Stimulated activated CD4-positive, alpha-beta T cell treated with anti-CD3 and anti-CD28 coated beads, Interleukin-15, amount 100 ng/mL, for 24 hours (primary cell): ENCODE data around the gene ADGRF5.
"Not testable (repeated sequence)": the region's sequence is repeated elsewhere in the genome, so short reads cannot be mapped to it uniquely, and the experiment has no call there.

Experiments
- DNase-seq: peaks from one replicate; pipeline ENCODE4 v3.0.0-alpha.2; 2020

ADGRF5 gene

GRCh38 chr6:46893648-46894047 is 28.1 kb downstream of the ADGRF5 start:
- DNase-seq, result no peak

DNA sequence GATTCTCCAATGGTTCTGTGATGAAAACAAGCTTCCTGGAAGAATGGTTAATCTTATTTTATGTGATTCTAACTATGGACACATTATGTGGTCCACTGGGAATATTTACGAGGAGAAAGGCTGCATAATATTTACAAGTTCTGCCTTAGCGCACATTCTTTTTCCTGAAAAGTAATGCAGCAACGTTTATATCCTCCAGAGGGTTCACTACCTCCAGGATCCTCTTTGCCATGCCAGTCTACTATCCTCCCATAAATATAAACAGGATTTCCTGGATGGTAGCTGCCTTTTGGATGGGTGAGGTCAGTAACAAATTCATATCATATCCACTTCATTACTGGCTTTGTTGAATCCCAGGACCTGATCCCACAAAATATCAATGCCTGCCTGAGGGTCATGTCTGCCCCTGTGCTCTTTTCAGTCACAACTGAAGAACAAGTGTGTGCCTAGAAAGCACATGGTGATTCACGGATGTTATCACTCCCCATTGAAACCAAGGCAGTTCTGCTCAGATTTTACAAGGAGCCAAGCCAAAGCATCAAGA is 30.4 kb downstream of the ADGRF5 start:
- DNase-seq, result no peak

DNA sequence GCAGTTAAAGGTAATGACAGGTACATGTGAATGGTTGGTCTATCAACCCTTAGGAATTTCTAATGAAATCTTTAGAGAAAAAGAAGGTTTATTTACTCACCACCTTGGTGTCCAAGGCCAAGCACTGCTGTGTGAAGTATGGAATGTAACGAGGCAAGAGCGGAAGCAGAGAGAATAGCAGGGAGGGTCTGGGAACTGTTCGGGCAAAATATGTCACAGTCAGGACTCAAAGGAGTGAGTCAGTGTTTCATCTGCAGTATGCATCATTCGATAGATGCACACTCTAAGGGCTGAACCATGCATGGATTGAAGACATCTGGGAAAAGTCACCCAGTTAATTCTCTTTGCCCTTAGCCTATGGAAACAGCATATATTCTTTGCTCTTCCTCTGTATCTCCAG is 33.2 kb downstream of the ADGRF5 start:
- no peak for DNase-seq

DNA sequence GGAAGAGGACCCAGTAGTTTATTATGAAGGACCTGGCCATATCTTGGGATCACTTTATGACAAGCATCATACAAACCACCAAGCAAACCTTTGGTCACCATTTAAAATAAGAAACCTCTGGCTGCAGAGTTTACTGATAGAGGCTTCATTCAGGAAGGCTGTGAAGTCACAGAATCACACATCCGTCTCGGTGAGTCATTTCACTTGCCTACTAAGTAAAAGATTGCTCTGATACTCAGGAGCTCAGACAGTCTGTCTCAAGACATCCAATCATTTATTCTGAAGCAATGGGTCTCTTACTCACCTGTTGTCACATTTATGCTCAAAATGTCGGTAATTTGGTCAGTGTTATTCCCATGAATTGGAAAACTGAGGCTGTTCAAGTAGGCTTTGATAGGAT is 33.7 kb downstream of the ADGRF5 start:
- DNase-seq, result no peak

GRCh38 chr6:46882645-46883044 is 39.1 kb downstream of the ADGRF5 start:
- no peak for DNase-seq

DNA sequence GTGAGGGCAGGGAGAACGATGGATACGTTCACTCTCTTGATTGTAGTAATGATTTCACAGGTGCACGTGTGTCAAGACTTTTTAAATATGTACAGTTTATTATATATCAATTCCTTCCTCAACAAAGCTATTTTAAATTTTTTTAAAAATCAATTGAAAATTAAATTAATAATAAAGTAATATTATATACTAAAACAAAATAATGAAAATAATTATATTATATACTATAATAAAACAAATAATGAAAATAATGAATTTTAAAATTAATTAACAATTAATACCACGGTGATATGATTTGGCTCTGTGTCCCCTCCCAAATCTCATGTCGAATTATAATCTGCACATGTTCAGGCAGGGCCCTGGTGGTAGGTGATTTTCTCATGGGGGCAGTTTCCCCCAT is 42.7 kb downstream of the ADGRF5 start:
- no peak for DNase-seq

- DNase-seq, result no peak
Measured at GRCh38 chr6:46876126-46876525, 45.6 kb downstream of the ADGRF5 start.

DNA sequence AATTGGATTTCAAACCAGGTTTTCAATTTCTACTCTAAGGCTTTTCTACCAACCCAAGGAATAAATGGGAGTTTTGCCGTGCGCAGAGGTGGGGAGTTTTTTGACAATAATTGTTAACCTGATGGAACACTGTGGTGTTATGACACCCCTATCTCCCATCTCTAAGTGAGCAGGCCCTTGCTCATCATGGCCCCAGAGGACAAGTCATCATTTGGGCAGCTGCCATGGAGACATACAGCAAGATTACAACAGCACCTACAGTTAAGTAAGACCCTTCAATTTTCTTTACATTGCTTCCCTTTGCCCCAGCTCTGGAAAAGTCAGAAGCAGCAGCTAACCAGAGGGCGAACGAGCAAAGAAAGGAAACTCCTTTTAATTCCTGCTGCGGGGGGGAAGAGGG is 54.3 kb downstream of the ADGRF5 start:
- DNase-seq, result no peak

DNA sequence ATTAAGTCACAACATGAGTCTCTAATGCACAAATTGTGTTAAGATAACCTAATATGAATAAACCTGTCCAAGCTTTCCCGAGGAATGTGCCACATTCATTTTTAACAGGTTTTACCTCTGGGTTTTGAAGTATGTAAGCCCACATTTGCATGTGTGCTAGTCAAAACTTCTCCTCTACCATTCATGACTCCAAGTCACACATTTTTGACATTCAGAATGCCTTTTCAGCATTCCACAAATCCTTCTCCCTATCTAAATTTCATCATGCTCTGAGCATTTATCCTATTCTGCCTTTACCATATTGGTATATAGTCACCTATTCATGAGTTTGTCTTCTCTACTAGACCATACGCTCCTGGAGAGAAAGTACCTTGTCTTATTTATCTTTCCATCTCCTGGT is 56.5 kb downstream of the ADGRF5 start:
- DNase-seq, result no peak

DNA sequence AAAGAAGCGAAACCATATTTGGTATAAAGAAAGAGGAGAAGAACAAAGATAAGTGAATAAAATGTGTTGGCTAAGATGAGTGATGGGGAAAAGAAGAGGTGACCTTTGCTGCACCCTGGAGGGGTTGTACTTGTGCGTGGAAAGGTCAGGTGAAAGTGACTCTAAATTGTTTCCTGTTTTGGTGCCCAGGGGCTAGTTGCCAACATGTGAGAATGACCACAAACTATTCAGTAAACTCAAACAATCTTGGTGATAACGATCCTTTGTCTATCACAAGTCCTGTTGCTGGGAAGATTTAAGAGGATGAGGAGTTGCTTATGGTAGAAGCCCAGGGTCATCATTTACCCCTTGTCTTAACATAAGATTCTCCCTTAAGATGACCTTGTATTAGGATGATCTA is 57.9 kb downstream of the ADGRF5 start:
- DNase-seq, result no peak

GRCh38 chr6:46862381-46862780 is 59.4 kb downstream of the ADGRF5 start:
- peak; percentile 4 for DNase-seq

DNA sequence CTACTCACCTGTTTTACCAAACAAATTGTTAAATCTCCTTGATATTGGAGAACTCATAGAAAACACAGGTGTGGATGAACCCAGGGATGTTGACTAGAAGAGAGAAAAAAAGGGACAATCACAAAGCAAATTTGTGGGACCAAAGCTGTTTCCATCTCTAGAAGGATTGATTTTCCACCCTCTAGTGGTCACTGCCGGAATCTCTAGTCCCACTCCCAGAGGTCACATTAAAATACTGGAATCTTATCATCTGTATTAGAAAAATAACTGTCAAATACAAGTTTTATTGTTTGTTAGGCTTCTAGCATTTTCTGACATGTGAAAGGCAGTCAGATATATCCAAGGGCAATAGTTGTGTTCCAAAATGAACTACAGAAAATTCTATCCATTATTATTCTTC is 65.8 kb downstream of the ADGRF5 start:
- peak; percentile 48 for DNase-seq

DNA sequence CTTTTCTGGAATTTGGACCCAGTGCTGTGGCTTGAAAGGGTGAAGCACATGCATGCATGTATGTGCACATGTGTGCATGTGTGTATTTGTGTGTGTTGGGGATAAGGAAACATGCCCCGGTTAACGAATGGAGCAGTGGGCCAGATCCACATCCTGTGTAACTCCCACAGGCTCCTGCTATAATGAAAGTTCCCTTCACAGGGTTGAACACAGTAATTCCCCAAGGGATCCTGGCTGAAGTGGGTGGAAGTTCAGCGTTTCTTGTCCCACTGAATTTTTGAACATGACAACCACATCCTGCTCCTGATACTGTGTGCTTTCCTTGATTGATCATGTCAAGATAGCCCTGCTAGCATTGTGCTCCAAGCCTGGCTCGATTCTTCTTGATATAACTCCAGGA is 70.2 kb downstream of the ADGRF5 start:
- not testable (repeated sequence) for DNase-seq

DNA sequence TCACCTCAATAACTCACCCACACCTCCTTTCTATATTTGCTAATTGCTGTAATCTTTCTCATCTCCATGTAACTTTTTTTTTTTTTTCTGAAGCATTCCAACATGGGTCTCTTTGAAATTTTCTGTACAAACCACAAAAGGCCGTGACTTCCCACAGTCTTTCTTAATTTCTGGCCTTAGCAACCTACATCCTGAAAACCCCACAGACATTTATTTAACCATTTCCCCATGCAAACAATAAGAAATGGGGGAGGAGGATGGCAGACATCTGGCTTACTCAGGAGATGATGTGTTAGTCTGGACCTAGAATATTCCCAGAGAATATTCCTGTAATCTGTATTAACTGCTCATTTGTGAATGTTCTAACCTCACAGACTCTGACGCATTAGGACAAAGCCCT is 70.9 kb downstream of the ADGRF5 start:
- no peak for DNase-seq

- no peak for DNase-seq
Measured at GRCh38 chr6:46849361-46849690, 72.4 kb downstream of the ADGRF5 start.

DNA sequence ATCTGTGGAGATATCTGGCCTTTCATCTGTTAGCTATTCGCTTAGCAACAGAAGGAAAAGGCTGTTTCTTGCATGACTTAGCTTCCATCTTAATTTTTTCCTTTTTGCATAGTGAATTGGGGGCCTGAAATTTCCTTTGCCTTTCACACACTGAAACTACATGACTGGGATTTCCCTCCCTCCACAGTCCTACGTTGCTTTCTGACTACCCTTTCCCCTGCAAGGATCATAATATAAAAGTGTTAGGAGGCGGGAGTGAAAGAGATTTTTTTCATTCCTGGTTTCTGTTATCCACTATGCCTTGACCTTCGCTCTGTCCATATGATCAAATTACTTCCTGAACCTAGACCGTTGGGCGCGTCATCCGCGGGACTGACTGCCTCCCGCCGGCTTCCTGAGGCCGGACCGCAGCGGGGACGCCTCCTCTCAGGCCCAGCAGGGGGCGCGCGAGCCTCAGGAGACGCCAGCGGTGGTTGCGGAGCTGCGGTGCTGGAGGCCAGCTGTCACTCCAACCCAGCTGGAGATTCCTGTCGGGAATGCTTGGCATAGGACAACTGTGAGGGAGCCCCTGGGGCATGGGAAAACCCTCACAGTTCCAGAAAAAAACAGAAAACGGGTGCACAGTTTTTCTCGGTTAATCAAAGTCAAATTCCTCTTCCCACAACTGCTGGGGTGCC is 72.9 kb downstream of the ADGRF5 start:
- DNase-seq, result peak; percentile 77

DNA sequence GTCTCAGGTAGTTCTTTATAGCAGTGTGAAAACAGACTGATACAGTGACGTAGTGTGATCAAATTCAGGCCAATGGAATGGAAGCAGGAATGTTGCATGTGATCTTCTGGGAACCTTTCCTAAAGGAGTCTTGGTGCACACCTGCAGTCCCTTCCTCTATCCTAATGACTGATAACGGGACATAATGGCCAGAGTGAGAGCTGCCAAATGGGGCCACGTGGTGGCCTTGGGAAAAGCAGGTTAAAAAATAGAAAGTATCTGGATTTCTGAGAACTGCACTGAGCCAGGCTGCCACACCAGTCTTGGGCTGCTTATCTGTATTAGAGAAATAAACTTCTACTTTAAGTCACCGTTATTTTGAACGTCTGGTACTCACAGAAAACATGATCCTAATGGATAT is 76.6 kb downstream of the ADGRF5 start:
- DNase-seq, result no peak

- DNase-seq, result not testable (repeated sequence)
Measured at GRCh38 chr6:46842252-46842846, 79.4 kb downstream of the ADGRF5 start.

GRCh38 chr6:46838033-46838432 is 83.7 kb downstream of the ADGRF5 start:
- DNase-seq, result no peak

- not testable (repeated sequence) for DNase-seq
Measured at GRCh38 chr6:46834991-46835390, 86.7 kb downstream of the ADGRF5 start.

DNA sequence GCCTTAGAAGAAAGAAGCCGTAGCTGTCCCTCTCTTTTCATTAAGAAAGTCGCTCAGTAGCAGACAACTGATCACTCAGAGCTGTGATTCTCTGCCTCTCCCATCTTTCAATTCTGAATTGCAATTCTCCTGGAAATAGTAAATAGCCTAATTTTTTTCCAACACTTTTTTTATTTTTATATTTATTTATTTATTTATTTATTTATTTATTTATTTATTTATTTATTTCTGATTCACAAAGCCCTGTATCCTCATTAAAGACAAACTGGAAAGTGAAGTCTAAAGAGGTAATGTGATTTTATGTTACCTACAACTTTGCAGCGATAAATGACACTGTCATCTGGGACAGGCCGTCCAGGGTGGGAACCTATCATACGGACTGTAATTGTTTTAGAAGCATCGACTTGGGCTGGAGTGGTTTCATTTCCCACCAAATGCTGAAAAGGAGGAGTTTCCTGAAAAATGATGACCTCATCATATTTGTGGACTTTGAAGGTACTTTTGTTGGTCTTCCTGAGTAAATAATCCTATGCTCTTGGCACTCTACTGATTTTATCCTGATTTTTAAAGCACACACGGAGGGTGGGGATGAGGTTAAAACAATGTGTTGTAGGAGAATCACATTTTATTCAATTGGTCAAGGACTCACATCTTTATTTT is 87.4 kb downstream of the ADGRF5 start:
- not testable (repeated sequence) for DNase-seq

GRCh38 chr6:46832816-46833215 is 88.9 kb downstream of the ADGRF5 start:
- DNase-seq, result no peak

DNA sequence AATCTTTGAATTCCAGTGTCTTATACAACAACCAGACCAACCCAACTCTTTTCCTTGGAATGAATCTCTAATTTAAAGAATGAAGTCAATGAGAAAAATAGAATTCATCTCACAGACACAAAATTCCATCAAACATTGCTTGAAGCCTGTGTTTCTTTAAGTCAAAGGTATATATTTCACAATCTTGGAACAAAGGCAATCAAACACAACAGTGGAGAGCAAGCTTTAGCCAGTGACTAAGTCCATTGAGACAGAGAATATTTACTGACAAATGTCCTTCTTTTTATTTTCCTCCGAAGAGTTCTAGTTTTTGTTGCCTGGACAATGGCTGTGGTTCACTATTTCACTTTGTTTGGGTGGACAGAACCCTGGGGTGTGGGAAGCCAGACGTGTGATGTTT is 92.8 kb downstream of the ADGRF5 start:
- DNase-seq, result no peak

GRCh38 chr6:46821458-46821881 is 100.3 kb downstream of the ADGRF5 start:
- DNase-seq, result no peak
